NCI-H2171 treated with DMSO at 0.1 percent for 48 hours (cell line): ENCODE data around the gene CCDC92.

Experiments
- DNase-seq: peaks from one replicate; lab custom pipeline; 2025; lab: John Stamatoyannopoulos, UW

Gene CCDC92

GRCh38 chr12:123889848-123890535 is 82.6 kb downstream of the CCDC92 start:
- no peak for DNase-seq

- DNase-seq = peak; percentile 88
Observed at GRCh38 chr12:123888989-123889388, 83.6 kb downstream of the CCDC92 start.

- DNase-seq = peak; percentile 51
Observed at GRCh38 chr12:123886931-123887582, 85.6 kb downstream of the CCDC92 start.

GRCh38 chr12:123886258-123886657 is 86.4 kb downstream of the CCDC92 start:
- no peak for DNase-seq
